ENCODE measurements around the gene TENM4. TPM values are rescaled to one million over a fixed set of nuclear protein-coding genes. Genes with fewer than 3 reads are reported as not detected.

The TENM4 gene
- total RNA-seq, 4 donors from 2014 or later: 7.7 to 39.3 (median 16.1) TPM

GRCh38 chr11:79047321-79047720 lies 393.5 kb downstream of the TENM4 start:
- no peak for DNase-seq
- intact Hi-C loops (cut with DNase I): no loop called here
- Histone ChIP-seq H3K27me3 (no peaks in the 10 kb centered on the region), H3K4me3 (no peak overlapping the region), H3K9me3 (no peaks in the 10 kb centered on the region), H3K36me3 (no peaks in the 10 kb centered on the region), H3K4me1 (peaks cover 6 to 44% (median 14%) of the 10 kb centered on the region in 3 donors), H3K27ac (no peak overlapping the region)
- 90 to 91% methylated on average over 4 to 7 of the region's 7 CpGs for WGBS, 2 donors
- TF ChIP-seq POLR2A (IDR thresholded peaks at IDR 0.05) (no peak), CTCF (IDR thresholded peaks at IDR 0.05) (no peak)

DNA sequence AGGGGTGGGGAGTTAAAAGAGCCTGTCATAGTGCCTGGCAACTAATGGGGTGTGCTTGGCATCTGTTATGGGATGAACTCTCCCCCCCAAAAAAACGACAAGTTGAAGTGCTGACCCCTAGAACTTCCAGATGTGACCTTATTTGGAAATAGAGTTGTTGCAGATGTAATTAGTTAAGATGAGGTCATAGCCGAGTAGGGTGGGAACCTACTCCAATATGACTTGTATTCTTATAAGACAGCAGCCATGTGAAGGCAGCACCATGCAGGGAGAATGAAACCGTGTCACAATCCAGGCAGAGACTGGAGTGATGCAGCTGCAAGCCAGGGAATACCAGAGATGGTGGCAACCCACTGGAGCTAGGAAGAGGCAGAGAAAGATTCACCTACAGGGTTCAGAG lies 394.5 kb downstream of the TENM4 start:
- DNase-seq: no peak
- Histone ChIP-seq H3K27me3 (no peaks in the 10 kb centered on the region), H3K9me3 (no peaks in the 10 kb centered on the region), H3K4me3 (no peak overlapping the region), H3K27ac (no peak overlapping the region), H3K36me3 (no peaks in the 10 kb centered on the region), H3K4me1 (peaks cover 6 to 46% (median 14%) of the 10 kb centered on the region in 3 donors)
- 53 to 57% methylated on average over 3 of the region's 3 CpGs for WGBS, 2 donors
- intact Hi-C loops (cut with DNase I): no loop called here
- TF ChIP-seq CTCF (IDR thresholded peaks at IDR 0.05) (no peak), POLR2A (IDR thresholded peaks at IDR 0.05) (no peak)

- 42 to 45% methylated on average over 4 to 5 of the region's 6 CpGs for WGBS, 2 donors
- no peak for DNase-seq
- H3K27ac ChIP-seq: no peak overlapping the region
- H3K4me3 ChIP-seq: no peak overlapping the region
- H3K4me1 ChIP-seq: peaks cover 6 to 46% (median 14%) of the 10 kb centered on the region in 3 donors
- H3K36me3 ChIP-seq: no peaks in the 10 kb centered on the region
- intact Hi-C loops (cut with DNase I): no loop called here
- H3K9me3 ChIP-seq: no peaks in the 10 kb centered on the region
- no peak for TF ChIP-seq CTCF (IDR thresholded peaks at IDR 0.05)
- TF ChIP-seq POLR2A (IDR thresholded peaks at IDR 0.05): no peak
- no peaks in the 10 kb centered on the region for H3K27me3 ChIP-seq
Measured at GRCh38 chr11:79045800-79046304, 395.0 kb downstream of the TENM4 start.

DNA sequence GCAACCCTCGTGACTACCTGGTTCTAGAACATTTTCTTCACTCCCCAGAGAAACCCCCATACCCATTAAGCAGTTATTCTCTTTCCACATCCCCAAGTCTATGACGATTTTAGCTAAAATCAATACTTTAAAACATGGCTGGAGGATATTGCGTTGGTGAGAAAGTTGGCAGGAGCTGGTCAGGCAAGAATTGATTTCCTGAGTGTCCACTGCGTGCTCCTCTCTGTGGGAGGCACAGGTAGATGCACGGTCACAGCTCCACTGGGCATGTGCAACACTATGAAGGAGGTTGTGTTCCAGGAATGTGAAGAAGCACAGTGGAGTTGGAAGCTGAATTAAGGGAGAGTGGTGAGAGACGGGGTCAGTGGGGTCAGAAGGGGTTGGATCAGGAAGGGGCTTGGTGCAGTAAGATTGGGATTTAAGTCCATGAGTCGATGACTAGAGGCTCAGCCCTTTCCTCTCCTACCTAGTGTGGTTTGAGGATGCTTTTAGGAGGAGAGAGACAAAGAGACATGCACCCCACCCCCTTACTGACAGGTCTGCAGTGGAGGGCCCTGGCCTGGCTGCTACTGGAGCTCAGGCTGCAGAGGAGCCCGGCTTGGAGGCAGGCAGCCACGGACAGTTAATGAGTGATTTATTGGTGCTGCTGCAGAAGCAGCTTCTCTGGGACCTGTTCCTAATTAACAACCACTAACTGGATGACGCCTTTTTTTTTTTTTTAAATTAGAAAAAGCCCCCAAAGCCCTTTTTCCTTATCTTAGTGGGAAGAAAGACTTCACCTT lies 395.6 kb downstream of the TENM4 start:
- Histone ChIP-seq H3K9me3 (no peaks in the 10 kb centered on the region), H3K27ac (no peak overlapping the region), H3K36me3 (no peaks in the 10 kb centered on the region), H3K27me3 (no peaks in the 10 kb centered on the region), H3K4me3 (no peak overlapping the region), H3K4me1 (peaks cover 6 to 46% (median 14%) of the 10 kb centered on the region in 3 donors)
- intact Hi-C loops (cut with DNase I): no loop called here
- 63 to 64% methylated on average over 10 of the region's 10 CpGs for WGBS, 2 donors
- no peak for DNase-seq
- TF ChIP-seq POLR2A (IDR thresholded peaks at IDR 0.05) (no peak), CTCF (IDR thresholded peaks at IDR 0.05) (no peak)

DNA sequence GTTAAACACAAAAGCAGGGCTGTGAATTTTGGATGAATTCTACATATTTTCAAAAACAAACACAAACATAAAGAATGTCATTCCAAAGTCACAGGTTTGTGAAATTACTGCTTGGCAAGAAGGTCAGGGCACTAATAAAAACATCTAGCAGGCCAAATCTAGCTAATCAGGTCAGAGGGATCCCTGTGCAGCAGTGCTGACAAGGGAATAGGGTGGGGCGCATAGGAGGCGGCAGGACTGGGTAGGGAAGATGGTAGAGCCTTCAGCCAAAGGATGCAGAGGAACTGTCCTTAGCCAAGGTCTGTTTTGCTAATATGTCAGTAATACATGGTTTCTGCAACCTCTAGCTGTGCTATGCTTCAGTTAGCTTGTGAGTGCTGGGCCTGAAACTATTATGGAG lies 396.6 kb downstream of the TENM4 start:
- DNase-seq: no peak
- Histone ChIP-seq H3K27me3 (no peaks in the 10 kb centered on the region), H3K36me3 (no peaks in the 10 kb centered on the region), H3K4me3 (no peak overlapping the region), H3K9me3 (no peaks in the 10 kb centered on the region), H3K27ac (no peak overlapping the region), H3K4me1 (peaks cover 6 to 46% (median 14%) of the 10 kb centered on the region in 3 donors)
- TF ChIP-seq CTCF (IDR thresholded peaks at IDR 0.05): no peak
- no peak for TF ChIP-seq POLR2A (IDR thresholded peaks at IDR 0.05)
- intact Hi-C loops (cut with DNase I): no loop called here
- WGBS, 2 donors: 75 to 81% methylated on average over 2 of the region's 2 CpGs
